HT-29 (cell line): ENCODE results near the gene ITIH3. TPM values are rescaled to one million over a fixed set of nuclear protein-coding genes. Genes with fewer than 3 reads are reported as not detected.
A peak's percentile ranks its signal among the peaks of the same experiment; 100 is the strongest.

Experiments
- DNase-seq: peaks from one replicate; pipeline ENCODE4 v3.0.0-alpha.2; 2015; ENCODE audit warnings: low spot score
- total RNA-seq: library from RNA; depleted of rRNA; stranded (reverse); fragments of >200 nt; shearing (Covaris generic); gene quantifications from 2 replicates; pipeline ENCODE4 v1.2.3, GENCODE V29; 2014

ITIH3 gene
- total RNA-seq, 1 experiment from 2014 or later = not detected

DNA sequence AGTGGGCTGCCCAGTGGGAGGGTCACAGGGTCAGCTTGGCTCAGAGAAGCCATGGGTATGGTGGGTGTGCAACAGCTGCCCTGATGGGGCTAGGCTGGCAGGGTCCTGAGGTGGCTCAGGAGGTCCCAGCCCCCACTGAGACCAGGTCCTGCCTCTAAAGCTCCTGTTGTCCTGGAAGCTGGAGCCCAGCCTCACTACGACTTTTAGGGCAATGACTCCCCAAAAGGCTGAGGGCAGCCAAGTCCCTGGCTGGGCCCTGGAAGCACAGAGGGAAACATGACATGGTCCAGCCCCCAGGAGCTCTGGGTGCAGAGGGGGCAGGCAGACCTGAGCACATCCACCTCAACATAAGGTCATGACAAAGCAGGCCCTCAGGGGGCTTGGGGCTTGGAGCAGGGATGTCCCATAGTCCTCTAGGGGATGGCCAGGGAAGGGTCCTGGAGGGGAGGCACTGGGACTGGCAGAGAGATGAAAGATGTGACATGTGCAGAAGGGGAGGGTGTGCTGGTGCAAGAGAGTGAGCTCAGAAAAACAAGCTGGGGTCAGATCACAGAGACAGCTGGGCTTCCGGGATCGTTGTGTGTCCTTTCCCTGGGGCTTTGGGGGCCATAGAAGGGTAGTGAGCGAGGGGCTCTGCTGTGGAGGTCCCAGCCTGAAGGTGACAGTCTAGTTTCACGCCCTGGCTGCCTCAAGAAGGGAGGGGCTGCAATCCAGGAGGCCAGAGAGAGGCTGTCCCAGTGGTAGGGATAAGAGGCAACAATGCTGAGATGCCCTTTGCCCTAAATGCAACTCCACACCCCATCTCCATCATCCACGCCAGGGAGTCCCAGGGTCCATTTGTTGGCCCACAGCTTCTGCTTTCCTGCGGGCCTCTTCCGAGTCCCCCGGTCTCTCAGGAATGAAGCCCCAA, 639 bp upstream of the ITIH3 start:
- no peak for DNase-seq

DNA sequence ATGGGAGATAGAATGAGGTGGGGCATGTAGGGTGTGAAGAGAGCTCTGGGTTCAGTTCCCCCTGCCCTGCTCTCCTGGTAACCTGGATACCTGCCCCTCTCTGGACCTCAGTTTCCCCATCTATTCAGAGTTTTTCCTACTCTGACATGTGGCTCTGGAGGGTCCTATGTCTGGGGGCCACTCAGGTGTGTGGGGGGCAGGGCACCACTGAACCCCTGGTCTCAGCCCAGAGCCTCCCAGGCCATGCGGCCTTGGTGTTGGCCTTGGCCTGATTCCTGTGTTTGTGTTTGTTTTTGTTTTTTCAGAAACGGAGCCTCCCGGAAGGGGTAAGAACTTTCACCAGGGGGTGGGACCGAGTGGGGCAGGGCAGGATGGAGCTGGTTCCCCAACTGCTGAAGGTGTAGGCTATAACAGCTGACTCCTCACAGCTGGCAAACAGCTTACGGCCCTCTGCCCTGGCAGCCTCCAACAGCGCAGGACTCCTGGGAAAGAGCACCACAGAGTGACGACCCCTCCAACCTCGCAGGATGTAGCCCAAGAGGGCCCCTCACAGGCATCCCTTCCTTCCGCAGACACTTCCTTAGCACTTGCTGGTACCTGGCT, 803 bp downstream of the ITIH3 start:
- DNase-seq = no peak

DNA sequence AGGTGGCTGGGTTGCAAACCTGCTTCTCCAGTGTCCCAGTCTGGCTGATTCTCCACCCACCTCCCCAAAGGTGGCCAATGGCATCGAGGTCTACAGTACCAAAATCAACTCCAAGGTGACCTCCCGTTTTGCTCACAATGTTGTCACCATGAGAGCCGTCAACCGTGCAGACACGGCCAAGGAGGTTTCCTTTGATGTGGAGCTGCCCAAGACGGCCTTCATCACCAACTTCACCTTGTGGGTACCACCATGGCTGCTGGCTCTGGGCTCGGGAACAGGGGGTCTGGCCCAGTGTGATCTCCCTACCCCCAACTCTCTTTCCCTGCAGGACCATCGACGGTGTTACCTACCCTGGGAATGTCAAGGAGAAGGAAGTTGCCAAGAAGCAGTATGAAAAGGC, 1.8 kb downstream of the ITIH3 start:
- no peak for DNase-seq

DNA sequence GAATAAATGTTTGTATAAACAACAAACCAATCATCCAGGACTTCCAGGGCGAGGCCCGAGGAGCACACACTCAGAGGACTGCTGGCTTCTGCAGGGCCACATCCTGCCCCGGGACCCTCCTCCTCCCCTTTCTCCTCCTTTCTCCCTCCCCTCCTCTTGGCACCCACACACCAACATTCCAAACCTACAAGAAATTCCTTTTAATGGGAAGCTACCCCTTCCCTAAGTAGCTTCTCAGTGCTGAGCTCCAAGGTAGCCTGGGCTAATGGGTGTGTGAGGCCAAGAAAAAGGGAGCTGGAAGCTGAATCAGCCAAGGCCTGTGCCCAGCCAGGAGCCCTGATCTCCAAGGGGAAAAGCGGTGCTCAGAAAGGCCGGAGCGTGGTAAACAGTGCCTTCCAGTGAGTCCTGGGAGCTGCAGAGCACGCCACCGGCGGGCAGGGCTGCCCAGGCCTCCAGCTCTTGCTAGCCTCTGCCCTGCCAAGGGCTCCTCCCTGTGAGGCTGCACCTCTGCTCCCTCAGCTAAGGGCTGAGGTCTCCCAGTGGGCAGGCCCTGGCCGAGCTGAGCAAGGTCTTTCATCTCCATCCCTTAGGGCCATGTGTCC, 3.9 kb downstream of the ITIH3 start:
- DNase-seq = no peak

DNA sequence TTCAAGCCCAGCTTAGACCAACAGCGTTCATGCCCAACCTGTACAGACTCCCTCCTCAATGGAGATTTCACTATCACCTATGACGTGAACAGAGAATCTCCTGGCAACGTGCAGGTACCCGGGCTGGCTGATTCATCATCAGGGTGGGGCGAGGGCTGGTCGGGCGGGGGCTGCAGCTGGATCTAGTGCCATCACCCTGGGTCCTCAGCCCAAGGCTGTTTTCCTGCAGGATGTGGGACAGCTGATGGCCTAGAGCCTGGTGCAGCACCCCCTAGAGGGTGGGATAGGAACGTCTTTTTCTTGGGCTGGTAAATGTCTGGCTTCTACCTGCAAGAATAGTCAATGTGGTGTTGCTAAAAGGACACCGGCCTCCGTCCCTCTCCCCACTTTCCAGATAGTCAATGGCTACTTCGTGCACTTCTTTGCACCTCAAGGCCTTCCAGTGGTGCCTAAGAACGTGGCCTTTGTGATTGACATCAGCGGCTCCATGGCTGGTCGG, 4.4 kb downstream of the ITIH3 start:
- DNase-seq = peak; percentile 43

DNA sequence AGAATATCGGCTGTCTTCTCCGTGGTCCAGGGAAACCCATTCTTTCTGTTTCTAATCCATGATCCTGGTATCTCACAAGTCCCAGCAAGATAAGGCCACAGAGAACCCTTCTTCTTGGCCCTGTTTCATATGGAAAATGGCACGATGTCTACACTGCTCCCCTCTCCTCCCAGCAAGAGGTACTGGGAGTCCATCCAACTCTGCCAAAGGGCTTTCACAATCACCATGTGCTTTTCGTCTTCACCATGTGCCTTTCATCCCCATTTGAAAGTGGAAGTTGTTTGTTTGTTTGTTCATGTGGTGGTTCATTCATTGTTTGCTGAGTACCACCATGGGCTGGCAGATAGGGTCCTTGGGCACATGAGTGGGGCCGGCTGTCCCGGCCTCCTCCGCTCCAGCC, 5.5 kb downstream of the ITIH3 start:
- DNase-seq = no peak

DNA sequence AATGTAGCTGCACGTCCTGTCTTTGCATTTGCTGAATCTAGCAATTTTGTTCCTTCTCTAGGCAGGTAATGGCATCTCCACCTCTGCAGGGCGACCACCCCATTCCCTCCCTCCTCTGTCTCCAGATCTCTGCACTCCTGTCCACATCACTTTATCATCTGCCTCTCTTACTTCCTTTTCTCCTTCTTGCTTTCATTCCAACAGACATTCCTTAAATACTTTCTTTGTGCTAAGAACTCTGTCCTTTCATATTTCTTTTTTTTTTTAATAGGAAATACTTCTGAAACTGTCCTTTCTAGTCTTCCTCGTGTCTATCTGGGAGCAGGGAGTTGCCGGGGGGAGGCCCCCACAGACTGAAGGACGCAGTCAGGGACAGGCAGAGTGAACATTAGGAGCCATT, 7.2 kb downstream of the ITIH3 start:
- DNase-seq = no peak

DNA sequence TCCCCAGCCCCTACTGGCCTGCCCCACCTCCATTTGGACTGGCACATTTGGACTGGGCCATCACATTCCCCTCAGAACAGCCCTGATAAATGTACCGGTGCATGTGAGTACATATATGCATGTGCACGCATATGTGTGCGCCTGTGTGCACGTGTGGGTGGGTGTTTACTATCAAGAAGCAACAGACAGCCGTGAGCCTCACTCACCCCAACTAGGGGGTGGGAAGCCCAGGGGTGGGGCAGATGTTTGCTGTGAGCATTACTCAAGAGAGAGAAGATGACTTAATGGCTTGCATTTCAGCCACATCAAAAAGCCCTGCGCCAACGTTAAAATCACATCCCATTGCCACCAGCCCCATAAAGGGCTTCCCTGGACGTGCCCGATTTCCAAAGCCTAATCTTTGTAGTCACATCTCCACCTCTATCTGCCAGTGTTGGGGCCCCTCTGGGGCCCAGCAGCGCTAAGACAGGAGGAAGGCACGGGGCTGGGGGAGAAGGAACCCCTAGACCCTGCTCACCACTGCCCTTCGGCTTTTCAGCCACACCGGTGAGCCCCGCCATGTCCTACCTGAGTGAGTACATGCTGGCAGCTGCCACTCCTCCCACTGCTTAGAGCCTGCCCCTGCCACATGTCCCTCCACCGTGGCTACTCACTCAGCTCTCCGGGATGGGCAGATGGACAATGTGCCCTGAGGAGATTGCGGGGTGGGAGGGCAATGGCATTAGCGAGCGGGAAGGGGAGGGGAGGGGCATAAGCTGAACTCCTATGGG, 10.9 kb downstream of the ITIH3 start:
- no peak for DNase-seq

DNA sequence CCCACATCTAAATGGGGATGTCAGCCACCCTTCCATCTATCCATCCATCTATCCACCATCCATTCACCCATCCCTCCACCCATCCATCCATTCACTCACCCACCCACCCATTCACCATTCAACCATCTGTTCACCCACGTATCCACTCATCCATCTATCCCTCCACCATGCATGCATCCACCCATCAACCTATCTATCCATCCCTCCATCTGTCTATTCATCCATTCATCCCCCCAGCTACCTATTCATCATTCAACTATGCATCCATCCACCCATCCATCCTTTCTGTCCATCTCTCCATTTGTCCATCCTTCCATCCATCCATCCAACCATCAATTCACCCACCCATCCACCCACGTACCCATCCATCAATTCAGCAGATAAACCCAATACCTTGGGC, 14.6 kb downstream of the ITIH3 start:
- DNase-seq = no peak

DNA sequence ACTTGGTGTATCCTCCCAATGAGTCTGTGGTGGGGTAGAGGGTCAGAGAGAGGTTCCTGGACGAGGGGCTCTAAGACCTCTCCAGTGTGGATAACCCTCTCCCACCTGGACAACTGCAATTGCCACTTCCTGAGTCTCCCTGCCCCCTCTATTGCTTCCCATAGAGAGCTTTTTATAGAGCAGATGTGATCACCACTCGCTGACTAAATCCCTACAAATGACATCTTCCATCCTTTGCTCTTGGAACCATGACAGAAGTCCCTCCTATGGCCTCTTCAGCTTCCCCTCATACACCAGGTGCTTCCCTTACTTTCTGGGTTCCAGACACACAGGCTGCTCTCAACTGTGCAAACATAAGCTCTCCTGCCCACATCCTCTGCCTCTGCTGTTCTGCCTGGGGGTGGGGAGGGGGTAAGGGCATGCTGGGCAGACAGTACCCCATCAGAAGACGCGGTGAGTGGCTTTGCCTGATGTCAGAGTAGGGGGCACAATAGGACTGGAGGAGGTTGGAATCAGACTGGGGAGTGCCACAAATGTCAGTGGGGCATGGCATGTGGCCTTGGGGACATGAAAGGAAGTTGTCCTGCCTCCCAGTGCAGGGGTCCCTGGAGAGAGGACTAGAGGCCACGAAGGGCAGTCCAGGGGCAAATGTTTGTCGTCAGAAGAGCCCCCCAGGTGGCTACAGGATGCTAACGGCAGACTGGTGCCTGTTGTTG, 15.2 kb downstream of the ITIH3 start:
- no peak for DNase-seq

DNA sequence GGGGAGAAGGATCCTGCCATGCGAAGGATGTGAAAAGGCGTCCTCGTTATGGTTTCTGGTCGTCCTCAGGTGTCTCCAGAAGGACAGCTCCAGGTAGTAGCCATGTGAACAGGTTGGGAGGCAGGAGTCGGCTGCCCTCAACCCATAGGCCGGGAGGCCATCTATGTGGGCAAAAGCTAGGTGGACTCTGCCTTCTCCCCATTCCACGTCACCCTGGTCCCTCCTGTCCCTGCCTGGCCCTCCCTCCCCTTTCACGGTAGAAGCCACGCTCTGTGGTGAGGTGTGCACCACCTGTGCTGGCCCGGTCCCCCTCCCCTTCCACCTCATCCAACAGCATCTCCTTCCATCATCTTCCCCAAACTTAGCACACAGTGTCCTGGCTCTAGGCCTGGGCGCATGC, 16.3 kb downstream of the ITIH3 start:
- no peak for DNase-seq

DNA sequence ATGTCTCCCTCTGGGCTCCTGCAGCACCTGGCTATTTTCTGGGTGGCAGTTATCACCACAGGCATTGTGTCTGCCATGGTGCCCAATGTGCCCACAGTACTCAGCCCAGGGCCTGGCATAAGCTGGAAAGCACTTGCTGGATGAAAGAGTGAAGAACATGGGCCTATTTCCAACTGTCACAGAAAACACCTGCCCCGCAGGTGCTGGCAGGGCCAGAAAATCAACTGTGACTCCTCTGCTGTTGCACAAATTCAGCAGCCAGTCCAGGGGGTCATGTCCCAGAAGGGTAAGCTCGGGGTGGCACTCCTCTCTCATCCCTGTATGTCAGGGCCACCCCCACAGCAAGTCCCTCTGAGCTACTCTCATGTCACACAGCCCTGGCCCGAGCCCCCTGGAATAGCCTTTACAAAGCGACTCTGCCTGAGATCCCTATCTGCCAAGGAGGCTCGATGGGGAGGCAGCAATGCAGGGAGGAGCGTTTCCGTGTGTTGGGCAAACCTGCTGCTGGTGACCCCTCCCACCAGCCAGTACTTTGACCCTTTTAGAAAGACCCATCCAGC, 16.9 kb downstream of the ITIH3 start:
- DNase-seq = no peak

DNA sequence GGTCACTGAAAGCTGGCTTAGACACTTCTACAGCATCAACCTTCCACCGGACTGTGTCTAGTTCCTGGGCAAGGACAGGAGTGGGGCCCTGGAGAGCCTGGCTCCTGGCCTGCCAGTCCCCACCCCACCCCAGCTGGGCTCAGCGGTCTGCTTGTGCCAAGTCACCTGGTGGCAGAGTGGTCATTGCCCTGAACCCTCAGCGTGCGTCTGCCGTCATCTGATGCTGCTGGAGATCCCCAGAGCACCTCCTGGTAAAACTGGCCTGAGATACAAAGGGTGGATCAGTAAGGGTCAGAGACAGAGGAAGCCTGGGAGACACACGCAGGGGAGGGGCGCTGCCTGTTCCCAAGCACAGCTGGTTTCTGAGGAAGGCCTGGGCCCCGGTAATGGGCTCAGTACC, 19.2 kb downstream of the ITIH3 start:
- DNase-seq = no peak

DNA sequence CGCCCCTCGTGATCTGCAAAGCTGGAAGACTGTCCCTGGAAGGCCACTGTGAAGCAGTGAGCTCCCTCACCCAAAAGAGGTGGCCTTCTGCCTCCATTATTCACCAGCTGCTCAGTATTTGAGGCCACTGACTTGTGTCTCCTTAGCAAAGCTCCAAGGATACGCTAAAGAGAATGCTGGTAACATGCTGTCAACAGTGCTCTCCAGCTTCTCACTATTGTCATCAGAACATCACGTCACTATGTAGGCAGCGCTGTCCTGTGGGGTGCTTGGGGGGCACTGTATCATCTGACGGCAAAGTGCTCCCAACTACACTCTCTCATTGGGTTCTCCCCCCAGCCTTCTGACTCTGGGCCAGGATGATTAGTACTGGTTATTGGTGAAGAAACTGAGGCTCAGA, 21.6 kb downstream of the ITIH3 start:
- DNase-seq = no peak

DNA sequence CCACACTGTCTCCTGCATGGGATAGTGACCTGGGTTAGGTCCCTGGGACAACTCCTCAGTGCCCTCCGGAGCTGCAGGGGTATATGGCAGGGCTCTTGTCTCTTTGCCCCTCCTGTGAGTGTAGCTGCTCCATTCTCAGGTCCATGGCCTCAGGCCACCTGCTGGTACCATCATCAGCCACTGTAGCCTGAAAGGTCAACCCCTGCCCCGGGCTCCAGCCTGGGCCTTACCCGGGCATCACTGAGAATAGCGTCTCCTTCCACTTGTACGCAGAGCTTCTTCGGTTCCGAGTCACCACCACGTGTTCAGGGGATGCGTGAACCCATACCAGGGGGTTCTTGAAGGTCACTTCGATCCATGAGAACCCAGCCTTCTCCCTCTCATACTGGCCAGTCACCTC, 22.1 kb downstream of the ITIH3 start:
- DNase-seq = no peak

DNA sequence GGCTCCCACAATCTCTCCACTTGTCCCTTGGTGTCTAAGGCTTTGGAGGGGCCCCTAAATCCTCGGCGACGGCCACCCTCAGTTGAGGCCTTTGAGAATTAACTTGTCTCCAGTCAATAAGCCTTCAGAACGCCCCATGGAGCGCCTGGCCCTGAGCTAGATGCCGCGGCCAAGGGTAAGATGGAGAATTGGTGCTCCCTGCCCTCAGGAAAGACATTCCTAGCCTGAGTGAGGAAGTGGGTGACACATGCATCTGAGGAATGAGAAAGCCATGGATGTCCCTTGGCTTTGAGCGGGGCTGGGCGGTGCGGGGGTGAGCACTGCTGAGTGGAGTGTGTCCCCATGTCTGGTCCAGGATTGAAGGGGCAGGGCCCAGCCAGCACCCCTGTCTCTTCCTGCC, 22.6 kb downstream of the ITIH3 start:
- no peak for DNase-seq

DNA sequence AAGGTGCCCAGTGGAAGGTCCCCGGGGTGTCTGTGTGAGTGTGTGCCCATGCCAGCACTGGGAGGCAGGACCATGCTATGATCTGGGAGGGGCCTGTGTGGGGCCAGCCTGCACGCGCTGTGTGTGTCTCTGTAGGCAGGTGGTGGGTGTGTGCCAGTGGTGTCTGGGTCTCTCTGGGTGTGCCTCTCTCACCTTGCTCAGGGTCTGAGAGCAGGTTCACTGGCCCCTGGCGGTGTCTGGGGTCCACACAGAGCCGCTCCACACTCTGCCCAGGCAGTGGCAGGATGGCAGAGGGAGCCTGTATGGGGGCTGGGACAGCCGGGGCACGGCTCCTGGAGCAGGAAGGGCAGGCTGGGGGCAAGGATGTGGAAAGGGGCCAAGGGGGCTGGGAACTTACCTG, 23.3 kb downstream of the ITIH3 start:
- DNase-seq = no peak

DNA sequence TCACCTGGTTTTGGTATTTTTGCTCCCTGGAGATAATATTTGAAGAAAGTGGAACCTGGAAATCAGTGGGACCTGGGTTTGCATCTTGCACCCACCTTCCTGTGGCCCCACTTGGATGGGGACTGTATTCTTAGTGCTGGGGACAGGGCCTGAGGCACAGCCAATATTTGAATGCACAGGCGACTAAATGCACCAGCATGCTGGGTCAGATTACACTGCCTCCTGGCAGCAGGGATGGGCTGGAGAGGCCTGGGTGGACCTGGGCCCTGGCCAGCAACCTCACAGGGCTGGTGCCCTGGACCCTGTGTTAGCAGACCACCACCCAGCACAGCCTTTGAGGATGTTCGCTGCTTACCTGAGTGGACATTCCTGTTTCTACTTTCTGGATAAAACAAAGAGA, 25.3 kb downstream of the ITIH3 start:
- DNase-seq = no peak

DNA sequence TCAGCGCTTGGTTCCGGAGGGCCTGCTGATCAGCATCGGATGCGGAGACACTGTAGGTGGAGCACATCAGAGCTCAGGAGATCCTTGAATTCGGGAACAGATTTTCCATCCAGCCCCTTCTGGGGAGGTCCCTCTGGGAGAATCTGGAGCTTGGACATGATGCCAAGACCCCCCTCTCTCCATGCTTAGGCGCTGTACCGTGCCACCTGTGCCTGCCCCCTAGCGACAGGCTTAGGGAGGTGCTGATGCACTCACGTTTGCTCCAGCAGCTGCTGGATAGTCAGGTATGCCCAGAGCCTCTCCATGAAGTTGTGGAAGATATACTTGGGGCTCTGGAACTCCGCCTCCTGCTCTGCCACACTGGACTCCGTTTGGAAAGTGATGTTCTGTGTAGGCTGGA, 26.1 kb downstream of the ITIH3 start:
- peak; percentile 38 for DNase-seq

DNA sequence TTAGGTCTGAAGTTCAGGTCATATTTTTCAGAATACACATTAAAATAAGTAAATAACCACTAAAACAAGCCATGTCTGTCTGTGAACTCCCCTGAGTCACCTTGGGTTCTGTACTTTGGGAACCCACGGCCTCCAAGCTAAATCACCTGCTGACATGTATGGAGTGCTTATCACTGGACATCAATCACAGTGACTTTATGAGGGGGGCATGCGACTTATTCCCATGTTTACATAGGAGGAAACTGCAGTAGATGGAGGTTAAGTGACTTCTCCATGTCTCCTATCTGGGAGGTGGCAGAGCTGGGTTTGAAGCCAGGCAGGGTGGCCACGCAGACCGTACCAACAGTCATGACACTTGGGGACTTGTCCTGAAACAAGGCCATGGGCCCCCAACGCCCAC, 27.8 kb downstream of the ITIH3 start:
- no peak for DNase-seq

DNA sequence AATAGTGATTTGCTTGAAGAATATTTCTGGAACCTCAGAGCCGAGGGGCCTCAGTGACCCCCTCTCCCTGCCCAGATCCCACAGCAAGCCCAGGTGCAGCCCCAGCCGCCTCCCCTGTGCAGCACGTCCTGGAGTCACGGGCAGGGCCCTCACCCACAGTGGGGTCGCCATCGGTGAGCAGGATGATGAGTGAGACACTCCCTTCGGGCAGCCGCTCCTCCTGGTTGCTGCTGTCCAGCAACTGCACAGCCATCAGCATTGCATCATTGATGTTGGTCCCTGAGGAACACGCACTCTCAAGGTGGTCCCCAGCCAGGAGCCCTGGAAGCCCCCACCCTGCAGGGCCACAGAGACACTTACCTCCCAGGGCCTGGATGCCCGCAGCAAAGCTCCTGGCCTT, 29.4 kb downstream of the ITIH3 start:
- no peak for DNase-seq
